Peyer's patch (tissue), 4 donors: Measurements from ENCODE around the gene RNF214. TPM values are rescaled to one million over a fixed set of nuclear protein-coding genes. Genes with fewer than 3 reads are reported as not detected.
"Not testable (repeated sequence)": the region's sequence is repeated elsewhere in the genome, so short reads cannot be mapped to it uniquely, and the experiment has no call there.

Source experiments
- DNase-seq, 3 donors: peaks; one replicate each; pipeline ENCODE4 v3.0.0-alpha.2; 2017 to 2019
- H3K27ac ChIP-seq, 4 donors: fragments of 200-600 bp; sonication (generic); one replicate each; pipeline ENCODE4 v1.5.1; 2016 to 2019
- H3K27me3 ChIP-seq, 2 donors: fragments of 200-600 bp; sonication (generic); one replicate each; pipeline ENCODE4 v1.5.1; 2019
- H3K36me3 ChIP-seq, 3 donors: fragments of 200-600 bp; sonication (generic); one replicate each; pipeline ENCODE4 v1.5.1; 2016 to 2019
- H3K4me1 ChIP-seq, 4 donors: fragments of 200-600 bp; sonication (generic); one replicate each; pipeline ENCODE4 v1.5.1; 2016 to 2019
- H3K4me3 ChIP-seq, 4 donors: fragments of 200-600 bp; sonication (generic); 1 replicate in 3 of 4; 2 replicates in 1 of 4; pipeline ENCODE4 v1.5.1; 2016 to 2019; ENCODE audit warnings: mild to moderate bottlenecking in 1 of 4
- H3K9me3 ChIP-seq, 4 donors: fragments of 200-600 bp; sonication (generic); one replicate each; pipeline ENCODE4 v1.5.1; 2016 to 2019; ENCODE audit warnings: mild to moderate bottlenecking in 1 of 4
- CTCF ChIP-seq, 6 experiments: fragments of 450-650 bp in 4 of 6; fragments of 200-600 bp in 2 of 6; sonication (generic) in 1 of 6; IDR thresholded peaks; one replicate each; pipeline ENCODE4 v1.5.1; 2017 to 2019; ENCODE audit warnings: antibody characterized with exemption in 6 of 6, mild to moderate bottlenecking in 3 of 6, moderate library complexity in 1 of 6
- POLR2A ChIP-seq, 2 donors: fragments of 450-650 bp; IDR thresholded peaks; one replicate each; pipeline ENCODE4 v1.5.1; 2017; ENCODE audit warnings: antibody characterized with exemption in 2 of 2, mild to moderate bottlenecking in 2 of 2, moderate library complexity in 2 of 2
- total RNA-seq, 4 donors: library from RNA; depleted of rRNA; stranded (reverse); fragments of >200 nt; gene quantifications; one replicate each; pipeline ENCODE4 v1.1.0, GENCODE V29; 2016

RNF214 gene
- total RNA-seq, 4 donors from 2014 or later = 10.2 to 32.2 (median 13.4) TPM

GRCh38 chr11:117258576-117258975 is 26.1 kb downstream of the RNF214 start:
- no peak for DNase-seq
- H3K36me3 ChIP-seq = peaks cover 0 to 39% (median 0%) of the 10 kb centered on the region in 3 donors
- TF ChIP-seq POLR2A (IDR thresholded peaks at IDR 0.05) (no peak), CTCF (IDR thresholded peaks at IDR 0.05) (no peak)
- no peaks in the 10 kb centered on the region for H3K4me1 ChIP-seq
- no peak overlapping the region for H3K27ac ChIP-seq
- no peaks in the 10 kb centered on the region for H3K9me3 ChIP-seq
- no peaks in the 10 kb centered on the region for H3K27me3 ChIP-seq
- no peak overlapping the region for H3K4me3 ChIP-seq

GRCh38 chr11:117259417-117259816 is 26.9 kb downstream of the RNF214 start:
- no peak for TF ChIP-seq CTCF (IDR thresholded peaks at IDR 0.05)
- TF ChIP-seq POLR2A (IDR thresholded peaks at IDR 0.05) = no peak
- Histone ChIP-seq H3K4me1 (no peaks in the 10 kb centered on the region), H3K9me3 (no peaks in the 10 kb centered on the region), H3K27me3 (no peaks in the 10 kb centered on the region), H3K36me3 (peaks cover 0 to 30% (median 0%) of the 10 kb centered on the region in 3 donors), H3K4me3 (no peak overlapping the region), H3K27ac (no peak overlapping the region)
- DNase-seq = no peak

GRCh38 chr11:117264624-117265323 is 32.3 kb downstream of the RNF214 start:
- H3K4me3 ChIP-seq, H3K9me3 ChIP-seq, DNase-seq, H3K27me3 ChIP-seq, H3K4me1 ChIP-seq, H3K27ac ChIP-seq: not testable (repeated sequence)
- H3K36me3 ChIP-seq = peaks cover 0 to 19% (median 0%) of the 10 kb centered on the region in 3 donors

GRCh38 chr11:117265745-117266144 is 33.3 kb downstream of the RNF214 start:
- no peaks in the 10 kb centered on the region for H3K9me3 ChIP-seq
- no peak overlapping the region for H3K27ac ChIP-seq
- H3K27me3 ChIP-seq = no peaks in the 10 kb centered on the region
- TF ChIP-seq POLR2A (IDR thresholded peaks at IDR 0.05) (no peak), CTCF (IDR thresholded peaks at IDR 0.05) (no peak)
- peaks cover 0 to 18% (median 0%) of the 10 kb centered on the region in 3 donors for H3K36me3 ChIP-seq
- no peak for DNase-seq
- no peaks in the 10 kb centered on the region for H3K4me1 ChIP-seq
- H3K4me3 ChIP-seq = no peak overlapping the region

GRCh38 chr11:117269856-117270255 is 37.4 kb downstream of the RNF214 start:
- DNase-seq = no peak
- TF ChIP-seq POLR2A (IDR thresholded peaks at IDR 0.05) (no peak), CTCF (IDR thresholded peaks at IDR 0.05) (no peak)

GRCh38 chr11:117271208-117271607 is 38.7 kb downstream of the RNF214 start:
- DNase-seq = no peak
- Histone ChIP-seq H3K36me3 (no peaks in the 10 kb centered on the region), H3K4me3 (no peak overlapping the region), H3K27me3 (no peaks in the 10 kb centered on the region), H3K4me1 (no peaks in the 10 kb centered on the region), H3K9me3 (no peaks in the 10 kb centered on the region), H3K27ac (no peak overlapping the region)
- TF ChIP-seq POLR2A (IDR thresholded peaks at IDR 0.05) = no peak
- TF ChIP-seq CTCF (IDR thresholded peaks at IDR 0.05) = no peak

More at GRCh38 chr11:117269856-117270255, 37.4 kb downstream of the RNF214 start:
- Histone ChIP-seq H3K9me3 (no peaks in the 10 kb centered on the region), H3K36me3 (no peaks in the 10 kb centered on the region), H3K27ac (no peak overlapping the region), H3K4me1 (no peaks in the 10 kb centered on the region), H3K4me3 (no peak overlapping the region), H3K27me3 (no peaks in the 10 kb centered on the region)

GRCh38 chr11:117272175-117272574 is 39.7 kb downstream of the RNF214 start:
- H3K4me1 ChIP-seq, H3K9me3 ChIP-seq, H3K27ac ChIP-seq, H3K36me3 ChIP-seq, H3K4me3 ChIP-seq, DNase-seq, H3K27me3 ChIP-seq: not testable (repeated sequence)
